ENCODE data around the gene CPZ.
"Not testable (repeated sequence)": the region's sequence is repeated elsewhere in the genome, so short reads cannot be mapped to it uniquely, and the experiment has no call there.

The CPZ gene

GRCh38 chr4:8612646-8613045 is 20.1 kb downstream of the CPZ start:
- Mint-ChIP-seq H3K36me3 (ENCODE audit: low read depth) (no peaks in the 10 kb centered on the region), H3K4me1 (ENCODE audit: low read depth) (no peaks in the 10 kb centered on the region), H3K4me3 (no peak overlapping the region), H3K9me3 (no peaks in the 10 kb centered on the region), H3K27me3 (no peaks in the 10 kb centered on the region), H3K27ac (no peak overlapping the region)
- intact Hi-C loops (cut with micrococcal nuclease): no loop called here

DNA sequence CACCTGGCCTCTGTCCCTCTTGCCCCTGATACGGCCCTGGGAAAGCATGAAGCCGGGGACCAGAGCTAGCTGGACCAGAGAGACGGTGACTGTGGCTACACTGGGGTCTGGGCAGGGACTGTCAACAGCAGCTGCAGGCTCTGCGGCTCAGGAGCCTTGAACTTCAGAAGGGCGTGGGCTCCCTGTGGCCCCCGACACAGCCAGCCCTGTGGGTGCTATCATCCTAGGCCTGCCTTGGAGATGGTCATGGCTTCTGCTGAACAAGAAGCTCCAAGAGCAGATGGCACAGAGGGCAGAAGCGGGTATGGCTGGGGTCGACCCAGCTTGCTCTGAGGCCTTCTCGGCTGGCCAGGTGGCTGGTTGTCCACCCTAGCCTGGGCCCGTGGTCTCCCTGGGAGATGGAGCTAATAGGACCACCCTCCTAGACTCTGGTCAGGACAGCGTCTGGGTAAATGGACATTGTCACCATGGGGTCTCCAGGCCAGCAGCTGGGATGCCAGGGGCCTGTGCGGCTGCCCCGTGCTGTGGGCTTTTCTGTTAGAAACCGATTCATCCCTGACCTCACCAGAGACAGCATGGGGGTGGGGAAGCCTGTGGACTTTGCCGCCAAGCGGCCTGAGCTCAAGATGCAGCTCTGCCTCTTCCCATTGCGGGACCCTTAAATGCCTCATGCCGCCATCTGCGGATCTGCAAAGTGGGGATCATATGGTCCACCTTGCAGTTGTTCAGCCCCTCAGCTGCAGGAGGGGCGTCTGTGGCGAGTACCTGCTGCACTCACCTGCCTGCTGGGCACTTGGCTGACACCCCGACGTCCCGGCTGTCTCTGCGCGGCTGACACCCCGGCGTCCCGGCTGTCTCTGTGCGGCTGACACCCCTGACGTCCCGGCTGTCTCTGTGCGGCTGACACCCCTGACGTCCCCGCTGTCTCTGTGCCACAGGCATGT is 21.1 kb downstream of the CPZ start:
- H3K27ac Mint-ChIP-seq: no peak overlapping the region
- no peaks in the 10 kb centered on the region for H3K9me3 Mint-ChIP-seq
- intact Hi-C loops (cut with micrococcal nuclease): no loop called here
- H3K4me3 Mint-ChIP-seq: no peak overlapping the region
- H3K27me3 Mint-ChIP-seq: no peaks in the 10 kb centered on the region
- H3K36me3 Mint-ChIP-seq (ENCODE audit: low read depth): no peaks in the 10 kb centered on the region
- H3K4me1 Mint-ChIP-seq (ENCODE audit: low read depth): no peaks in the 10 kb centered on the region

GRCh38 chr4:8614365-8615193 is 22.0 kb downstream of the CPZ start:
- Mint-ChIP-seq H3K4me3 (no peak overlapping the region), H3K27ac (no peak overlapping the region), H3K9me3 (no peaks in the 10 kb centered on the region), H3K36me3 (ENCODE audit: low read depth) (no peaks in the 10 kb centered on the region), H3K27me3 (no peaks in the 10 kb centered on the region), H3K4me1 (ENCODE audit: low read depth) (no peaks in the 10 kb centered on the region)
- intact Hi-C loops (cut with micrococcal nuclease): no loop called here

DNA sequence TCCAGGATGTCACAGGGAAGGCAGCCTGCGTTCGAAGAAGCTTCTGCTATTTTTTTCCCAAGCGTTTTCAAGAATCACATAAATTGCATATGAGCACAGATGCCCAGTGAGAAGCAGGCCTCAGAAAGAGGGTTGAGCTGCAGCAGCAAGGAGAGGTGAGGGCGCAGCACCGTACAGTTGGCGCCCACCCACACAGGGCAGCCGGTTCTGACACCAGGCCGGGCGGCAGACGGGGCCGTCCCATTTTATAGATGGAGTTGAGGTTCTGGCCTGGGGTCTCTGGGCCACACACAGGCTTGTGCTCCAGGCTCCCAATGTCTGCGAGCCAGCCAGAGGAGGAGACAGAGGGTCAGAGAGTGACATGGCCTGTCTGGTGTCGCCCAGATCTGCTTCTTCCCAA is 22.8 kb downstream of the CPZ start:
- H3K27me3 Mint-ChIP-seq: no peaks in the 10 kb centered on the region
- intact Hi-C loops (cut with micrococcal nuclease): no loop called here
- no peaks in the 10 kb centered on the region for H3K36me3 Mint-ChIP-seq (ENCODE audit: low read depth)
- H3K27ac Mint-ChIP-seq: no peak overlapping the region
- H3K9me3 Mint-ChIP-seq: no peaks in the 10 kb centered on the region
- H3K4me1 Mint-ChIP-seq (ENCODE audit: low read depth): no peaks in the 10 kb centered on the region
- H3K4me3 Mint-ChIP-seq: no peak overlapping the region

- intact Hi-C loops (cut with micrococcal nuclease): no loop called here
- Mint-ChIP-seq H3K27ac (no peak overlapping the region), H3K36me3 (ENCODE audit: low read depth) (no peaks in the 10 kb centered on the region), H3K27me3 (no peaks in the 10 kb centered on the region), H3K4me1 (ENCODE audit: low read depth) (no peaks in the 10 kb centered on the region), H3K4me3 (no peak overlapping the region), H3K9me3 (no peaks in the 10 kb centered on the region)
Measured at GRCh38 chr4:8615921-8616787, 23.6 kb downstream of the CPZ start.

DNA sequence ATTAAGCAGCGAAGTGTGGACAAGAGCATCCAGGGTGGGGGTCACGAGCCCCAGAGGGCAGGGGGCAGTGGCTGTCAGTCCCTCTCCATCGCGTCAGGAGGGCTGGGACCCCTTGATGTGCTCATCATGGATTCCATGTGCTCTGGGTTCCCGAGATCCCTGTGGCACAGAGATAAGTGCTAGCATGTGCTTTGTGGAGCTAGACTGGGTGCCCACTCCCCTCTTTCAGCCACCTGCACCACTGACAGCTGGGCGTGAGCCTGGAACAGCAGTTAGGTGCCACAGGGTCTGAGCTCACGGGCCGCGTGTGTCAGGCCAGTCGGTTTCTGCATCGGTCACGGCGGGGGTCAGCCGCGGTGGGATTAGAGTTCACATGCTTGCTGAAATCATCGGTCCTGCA is 24.3 kb downstream of the CPZ start:
- Mint-ChIP-seq H3K9me3 (no peaks in the 10 kb centered on the region), H3K4me3 (no peak overlapping the region), H3K36me3 (ENCODE audit: low read depth) (no peaks in the 10 kb centered on the region), H3K4me1 (ENCODE audit: low read depth) (no peaks in the 10 kb centered on the region), H3K27ac (no peak overlapping the region), H3K27me3 (no peaks in the 10 kb centered on the region)
- intact Hi-C loops (cut with micrococcal nuclease): no loop called here

GRCh38 chr4:8617486-8618040 is 25.0 kb downstream of the CPZ start:
- no peaks in the 10 kb centered on the region for H3K9me3 Mint-ChIP-seq
- H3K36me3 Mint-ChIP-seq (ENCODE audit: low read depth): no peaks in the 10 kb centered on the region
- H3K4me1 Mint-ChIP-seq (ENCODE audit: low read depth): no peaks in the 10 kb centered on the region
- no peaks in the 10 kb centered on the region for H3K27me3 Mint-ChIP-seq
- H3K4me3 Mint-ChIP-seq: no peak overlapping the region
- H3K27ac Mint-ChIP-seq: no peak overlapping the region
- intact Hi-C loops (cut with micrococcal nuclease): no loop called here

- Mint-ChIP-seq H3K9me3 (no peaks in the 10 kb centered on the region), H3K36me3 (ENCODE audit: low read depth) (no peaks in the 10 kb centered on the region), H3K27ac (no peak overlapping the region)
Measured at GRCh38 chr4:8618421-8618820, 25.9 kb downstream of the CPZ start.

GRCh38 chr4:8618961-8619720 is 26.6 kb downstream of the CPZ start:
- Mint-ChIP-seq H3K27ac (no peak overlapping the region), H3K9me3 (no peaks in the 10 kb centered on the region), H3K4me1 (ENCODE audit: low read depth) (no peaks in the 10 kb centered on the region), H3K27me3 (no peaks in the 10 kb centered on the region), H3K36me3 (ENCODE audit: low read depth) (no peaks in the 10 kb centered on the region), H3K4me3 (no peak overlapping the region)
- intact Hi-C loops (cut with micrococcal nuclease): no loop called here

More at GRCh38 chr4:8618421-8618820, 25.9 kb downstream of the CPZ start:
- intact Hi-C loops (cut with micrococcal nuclease): no loop called here
- H3K4me3 Mint-ChIP-seq: no peak overlapping the region
- no peaks in the 10 kb centered on the region for H3K27me3 Mint-ChIP-seq
- H3K4me1 Mint-ChIP-seq (ENCODE audit: low read depth): no peaks in the 10 kb centered on the region

- H3K27me3 Mint-ChIP-seq; H3K4me3 Mint-ChIP-seq; H3K36me3 Mint-ChIP-seq (ENCODE audit: low read depth); H3K4me1 Mint-ChIP-seq (ENCODE audit: low read depth); H3K27ac Mint-ChIP-seq; intact Hi-C loops (cut with micrococcal nuclease); H3K9me3 Mint-ChIP-seq: not testable (repeated sequence)
Measured at GRCh38 chr4:8621135-8621534, 28.6 kb downstream of the CPZ start.

- H3K4me1 Mint-ChIP-seq (ENCODE audit: low read depth); H3K4me3 Mint-ChIP-seq; H3K27ac Mint-ChIP-seq; H3K27me3 Mint-ChIP-seq; H3K36me3 Mint-ChIP-seq (ENCODE audit: low read depth); H3K9me3 Mint-ChIP-seq; intact Hi-C loops (cut with micrococcal nuclease): not testable (repeated sequence)
Measured at GRCh38 chr4:8624601-8625272, 32.2 kb downstream of the CPZ start.

GRCh38 chr4:8630240-8630905 is 37.8 kb downstream of the CPZ start:
- H3K36me3 Mint-ChIP-seq (ENCODE audit: low read depth); H3K27ac Mint-ChIP-seq; H3K4me1 Mint-ChIP-seq (ENCODE audit: low read depth); H3K9me3 Mint-ChIP-seq; H3K4me3 Mint-ChIP-seq; intact Hi-C loops (cut with micrococcal nuclease); H3K27me3 Mint-ChIP-seq: not testable (repeated sequence)

All from dendritic cell treated with granulocyte-macrophage colony-stimulating factor and Interleukin-4, amounts not matched to agents 40 ng/mL and 50 ng/mL, for 4 days (primary cell).